Keratinocyte (primary cell): ENCODE measurements around the gene MFN1. TPM values are rescaled to one million over a fixed set of nuclear protein-coding genes. Genes with fewer than 3 reads are reported as not detected.

ENCODE experiments used
- DNase-seq: peaks from one replicate; pipeline ENCODE4 v3.0.0-alpha.2; 2011; ENCODE audit warnings: low read depth, missing footprints, low spot score
- FAIRE-seq: peaks from 2 replicates; lab custom pipeline; 2011; peaks lifted over from hg19 to GRCh38; lab: Jason Lieb, UNC
- H2AFZ ChIP-seq: 2 replicates; pipeline ENCODE4 v1.6.0; 2012; ENCODE audit warnings: low read length, control low read depth, inconsistent platforms; ENCODE audit not compliant: control insufficient read depth
- H3K27ac ChIP-seq: 2 replicates; pipeline ENCODE4 v1.5.1; 2011; ENCODE audit warnings: low read length; ENCODE audit not compliant: control insufficient read depth, insufficient read depth
- H3K27me3 ChIP-seq: 3 replicates; pipeline ENCODE4 v1.6.0; 2011; ENCODE audit warnings: low read length; ENCODE audit not compliant: control insufficient read depth, insufficient read depth; ENCODE audit errors: extremely low read depth
- H3K36me3 ChIP-seq, 2 experiments: 2 replicates in 1 of 2; 3 replicates in 1 of 2; pipeline ENCODE4 v1.5.1; 2011; ENCODE audit warnings: low read length in 2 of 2, mild to moderate bottlenecking in 1 of 2; ENCODE audit not compliant: control insufficient read depth in 2 of 2, insufficient read depth in 2 of 2; ENCODE audit errors: extremely low read depth in 1 of 2
- H3K4me1 ChIP-seq: 3 replicates; pipeline ENCODE4 v1.5.1; 2011; ENCODE audit warnings: low read length; ENCODE audit not compliant: control insufficient read depth, insufficient read depth; ENCODE audit errors: extremely low read depth
- H3K4me2 ChIP-seq: 3 replicates; pipeline ENCODE4 v1.6.0; 2011; ENCODE audit warnings: low read depth, low read length; ENCODE audit not compliant: control insufficient read depth, insufficient read depth; ENCODE audit errors: extremely low read depth
- H3K4me3 ChIP-seq, 3 experiments: fragments of 200-600 bp in 1 of 3; sonication (generic) in 1 of 3; 2 replicates in 2 of 3; 3 replicates in 1 of 3; pipeline ENCODE4 v1.5.1; 2011 to 2016; ENCODE audit warnings: low read length in 3 of 3, mild to moderate bottlenecking in 3 of 3, control low read depth in 2 of 3, inconsistent platforms in 1 of 3, low read depth in 1 of 3, mixed read lengths in 1 of 3, mixed run types in 1 of 3, moderate library complexity in 1 of 3; ENCODE audit not compliant: control insufficient read depth in 2 of 3, insufficient read depth in 2 of 3; ENCODE audit errors: extremely low read depth in 1 of 3
- H3K79me2 ChIP-seq: 2 replicates; pipeline ENCODE4 v1.6.0; 2012; ENCODE audit warnings: low read length; ENCODE audit not compliant: control insufficient read depth, insufficient read depth
- H3K9ac ChIP-seq: 3 replicates; pipeline ENCODE4 v1.6.0; 2011; ENCODE audit warnings: low read length; ENCODE audit not compliant: control insufficient read depth, insufficient read depth; ENCODE audit errors: extremely low read depth
- H3K9me1 ChIP-seq: 3 replicates; pipeline ENCODE4 v1.6.0; 2011; ENCODE audit warnings: low read length; ENCODE audit not compliant: control insufficient read depth, insufficient read depth; ENCODE audit errors: extremely low read depth
- H3K9me3 ChIP-seq: 2 replicates; pipeline ENCODE4 v1.5.1; 2012; ENCODE audit warnings: low read depth, low read length; ENCODE audit not compliant: control insufficient read depth
- H4K20me1 ChIP-seq: 3 replicates; pipeline ENCODE4 v1.6.0; 2011; ENCODE audit warnings: low read length; ENCODE audit not compliant: control insufficient read depth, insufficient read depth; ENCODE audit errors: extremely low read depth
- CTCF ChIP-seq, 3 experiments: IDR thresholded peaks in 1 of 3; conservative IDR thresholded peaks in 1 of 3; optimal IDR thresholded peaks in 1 of 3; 2 replicates in 2 of 3; 3 replicates in 1 of 3; pipeline versions ENCODE3 to v1.5.1; 2011; ENCODE audit warnings: low read length in 3 of 3, mild to moderate bottlenecking in 3 of 3, moderate library complexity in 2 of 3, control low read depth in 1 of 3, inconsistent platforms in 1 of 3; ENCODE audit not compliant: insufficient read depth in 2 of 3; ENCODE audit errors: extremely low read depth in 1 of 3
- EZH2 ChIP-seq: IDR thresholded peaks from one replicate; pipeline ENCODE4 v1.6.1; 2012; ENCODE audit warnings: inconsistent platforms, mild to moderate bottlenecking, low read length, moderate library complexity
- dilution Hi-C: fragments of 300-500 bp; cut with MboI; formaldehyde crosslinking; loops from one replicate; pipeline ENCODE4 v1.7.0; 2020; ENCODE audit warnings: low sequenced_read_pairs; ENCODE audit not compliant: extremely low pct_ligation_motif_present
- polyA minus RNA-seq, 3 experiments: library from RNA; depleted of rRNA, polyadenylated mRNA; stranded (reverse); fragments of >200 nt; gene quantifications; 1 replicate in 1 of 3; 2 replicates in 1 of 3; 3 replicates in 1 of 3; pipeline ENCODE4 v1.2.3, GENCODE V29; 2011
- polyA plus RNA-seq, 5 experiments: library from polyadenylated mRNA; depleted of rRNA in 3 of 5; stranded (reverse) in 3 of 5; stranded (forward) in 1 of 5; unstranded in 1 of 5; fragments of >200 nt; gene quantifications; 1 replicate in 1 of 5; 2 replicates in 3 of 5; 3 replicates in 1 of 5; pipeline versions ENCODE4 v1.2.1 to v1.2.3, GENCODE V29; 2011 to 2012; ENCODE audit warnings: missing spikeins in 2 of 5, low read depth in 1 of 5, low replicate concordance in 1 of 5

The MFN1 gene
- polyA plus RNA-seq = 26.5 to 50.2 TPM (median 36.8 TPM) in 3 replicates
- polyA plus RNA-seq (2011; ENCODE audit: low read depth) = 106 TPM
- polyA plus RNA-seq (2011; cell fraction: cytosol; rRNA removed) = 21.1 and 36.4 TPM in 2 replicates
- 47.5 and 69.2 TPM in 2 replicates for polyA plus RNA-seq (2011; cell fraction: nucleus; rRNA removed)
- polyA plus RNA-seq (2012; ENCODE audit: low replicate concordance) = 25.2 and 38.5 TPM in 2 replicates
- polyA minus RNA-seq = 6.6 to 74.2 TPM (median 25.4 TPM) in 3 replicates
- 24.7 TPM for polyA minus RNA-seq (2011; cell fraction: cytosol; rRNA and poly(A)+ RNA removed)
- polyA minus RNA-seq (2011; cell fraction: nucleus; rRNA and poly(A)+ RNA removed) = 30.7 and 75.5 TPM in 2 replicates

- Histone ChIP-seq H4K20me1 (no peaks in the 10 kb centered on the region), H3K4me2 (peak within 1 kb of the TSS; percentile 86), H3K4me3 (peak within 1 kb of the TSS; percentile 76 to 98 (median 84)), H3K79me2 (peaks cover 17% of the 10 kb centered on the region), H3K27me3 (no peaks in the 10 kb centered on the region), H3K27ac (peak within 1 kb of the TSS; percentile 59), H3K4me1 (peaks cover 5% of the 10 kb centered on the region), H3K36me3 (peaks cover 7 to 8% of the 10 kb centered on the region in 2 experiments), H3K9ac (peak within 1 kb of the TSS; percentile 76), H3K9me3 (no peaks in the 10 kb centered on the region), H3K9me1 (peaks cover 2% of the 10 kb centered on the region), H2AFZ (peak within 1 kb of the TSS; percentile 98)
- dilution Hi-C loops = no loop called here
- FAIRE-seq (peak; percentile 96), DNase-seq (no peak)
- no peak for TF ChIP-seq CTCF (optimal IDR thresholded peaks at IDR 0.05 in 1 of 3, IDR thresholded peaks at IDR 0.05 in 1 of 3, conservative IDR thresholded peaks at IDR 0.05 in 1 of 3; ENCODE audit: extremely low read depth in 1 of 3, insufficient read depth in 2 of 3, low read length in 3 of 3)
- TF ChIP-seq EZH2 = no peak
Observed at GRCh38 chr3:179347345-179348194, at the start of gene MFN1. Gene MFN1 (plus strand): TSS chr3:179347709. CDS start chr3:179348852, 1,143 bp downstream.

GRCh38 chr3:179297971-179298725 is 49.4 kb upstream of the MFN1 start:
- FAIRE-seq (no peak), DNase-seq (no peak)
- TF ChIP-seq EZH2 = no peak
- no peak for TF ChIP-seq CTCF (optimal IDR thresholded peaks at IDR 0.05 in 1 of 3, IDR thresholded peaks at IDR 0.05 in 1 of 3, conservative IDR thresholded peaks at IDR 0.05 in 1 of 3; ENCODE audit: extremely low read depth in 1 of 3, insufficient read depth in 2 of 3, low read length in 3 of 3)
- Histone ChIP-seq H3K9me1 (no peaks in the 10 kb centered on the region), H4K20me1 (no peaks in the 10 kb centered on the region), H3K4me1 (no peaks in the 10 kb centered on the region), H3K4me2 (no peak overlapping the region), H3K9me3 (no peaks in the 10 kb centered on the region), H3K79me2 (no peaks in the 10 kb centered on the region), H3K36me3 (no peaks in the 10 kb centered on the region), H3K9ac (no peak overlapping the region), H2AFZ (no peak overlapping the region), H3K27me3 (no peaks in the 10 kb centered on the region), H3K27ac (no peak overlapping the region), H3K4me3 (no peak overlapping the region)
- dilution Hi-C loops = no loop called here
